Measurements from ENCODE around the gene TBX20.

Gene TBX20

DNA sequence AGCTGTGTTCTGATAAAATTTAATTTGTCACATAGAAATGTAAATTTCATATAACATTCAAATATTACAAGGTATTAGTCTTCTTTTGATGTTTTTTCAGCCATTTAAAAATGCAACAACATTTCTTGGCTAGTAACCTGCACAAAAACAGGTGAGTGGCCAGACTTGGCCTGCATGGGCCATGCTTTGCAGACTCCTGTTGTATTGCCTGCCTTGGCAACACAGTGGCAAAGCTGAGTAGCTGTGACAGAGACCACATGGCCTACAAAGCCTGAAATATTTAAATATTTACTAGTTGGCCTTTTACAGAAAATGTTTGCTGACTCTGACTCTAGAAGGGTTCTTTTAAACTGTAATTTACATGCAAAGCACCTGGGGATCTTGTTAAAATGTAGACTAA, 13.5 kb upstream of the TBX20 start:
- no peak overlapping the region for H2AFZ ChIP-seq (ENCODE audit: low read depth, low read length)
- no peaks in the 10 kb centered on the region for H3K9me3 ChIP-seq (ENCODE audit: insufficient read depth, low read length)
- TF ChIP-seq EZH2phosphoT487 (IDR thresholded peaks at IDR 0.05; ENCODE audit: low read depth) (no peak), CTCF (IDR thresholded peaks at IDR 0.05; ENCODE audit: low read depth, low read length) (no peak)
- H3K27me3 ChIP-seq (ENCODE audit: low read depth, low read length), result peaks cover 10% of the 10 kb centered on the region; the same call in 1 of the 2 replicates
- no peak overlapping the region for H3K27ac ChIP-seq (ENCODE audit: low read length)
- no peak overlapping the region for H3K4me3 ChIP-seq (ENCODE audit: low read length)
- H3K4me2 ChIP-seq (ENCODE audit: low read length), result no peak overlapping the region
- H3K79me2 ChIP-seq (ENCODE audit: low read length), result no peaks in the 10 kb centered on the region
- no peaks in the 10 kb centered on the region for H3K36me3 ChIP-seq (replicated peaks; ENCODE audit: low read depth, low read length)
- no peak overlapping the region for H3K9ac ChIP-seq (ENCODE audit: low read length)
- no peaks in the 10 kb centered on the region for H4K20me1 ChIP-seq (ENCODE audit: insufficient read depth, low read length)
- H3K4me1 ChIP-seq (ENCODE audit: low read length), result no peaks in the 10 kb centered on the region

DNA sequence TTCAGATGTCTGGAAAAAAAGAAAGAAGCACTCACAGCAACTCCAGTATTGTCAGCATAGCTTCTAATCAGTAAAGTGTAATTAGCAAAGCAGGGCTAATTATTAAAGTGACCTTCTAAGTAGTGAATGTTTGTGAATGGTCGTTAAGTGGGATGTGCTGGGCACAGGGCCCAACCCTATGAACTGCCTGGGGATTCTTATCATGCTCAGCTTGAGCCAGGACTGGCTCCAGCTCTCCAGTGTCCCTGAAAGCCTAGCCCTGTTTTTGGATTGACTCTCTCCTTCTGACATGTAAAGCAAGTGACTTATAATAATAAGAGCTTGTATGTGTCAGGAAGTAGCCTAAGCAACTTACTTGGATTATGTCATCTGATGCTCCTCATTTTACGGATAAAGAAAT, 9.5 kb upstream of the TBX20 start:
- Histone ChIP-seq H3K79me2 (ENCODE audit: low read length) (no peaks in the 10 kb centered on the region), H3K9ac (ENCODE audit: low read length) (no peak overlapping the region), H3K27me3 (ENCODE audit: low read depth, low read length) (0 out of 2 replicates have a peak, but pooled peaks cover 4% of the 10 kb centered on the region), H3K27ac (ENCODE audit: low read length) (no peak overlapping the region), H3K4me2 (ENCODE audit: low read length) (no peak overlapping the region), H2AFZ (ENCODE audit: low read depth, low read length) (no peak overlapping the region), H3K9me3 (ENCODE audit: insufficient read depth, low read length) (no peaks in the 10 kb centered on the region), H3K4me3 (ENCODE audit: low read length) (no peak overlapping the region), H3K4me1 (ENCODE audit: low read length) (no peaks in the 10 kb centered on the region), H4K20me1 (ENCODE audit: insufficient read depth, low read length) (no peaks in the 10 kb centered on the region), H3K36me3 (replicated peaks; ENCODE audit: low read depth, low read length) (no peaks in the 10 kb centered on the region)
- no peak for TF ChIP-seq EZH2phosphoT487 (IDR thresholded peaks at IDR 0.05; ENCODE audit: low read depth)
- no peak for TF ChIP-seq CTCF (IDR thresholded peaks at IDR 0.05; ENCODE audit: low read depth, low read length)

- Histone ChIP-seq H3K36me3 (replicated peaks; ENCODE audit: low read depth, low read length) (no peaks in the 10 kb centered on the region), H3K4me1 (ENCODE audit: low read length) (no peaks in the 10 kb centered on the region), H3K4me2 (ENCODE audit: low read length) (no peak overlapping the region), H2AFZ (ENCODE audit: low read depth, low read length) (no peak overlapping the region), H3K9ac (ENCODE audit: low read length) (no peak overlapping the region), H3K9me3 (ENCODE audit: insufficient read depth, low read length) (no peaks in the 10 kb centered on the region), H3K4me3 (ENCODE audit: low read length) (no peak overlapping the region), H3K27ac (ENCODE audit: low read length) (no peak overlapping the region), H4K20me1 (ENCODE audit: insufficient read depth, low read length) (no peaks in the 10 kb centered on the region), H3K27me3 (ENCODE audit: low read depth, low read length) (0 out of 2 replicates have a peak, but pooled peaks cover 4% of the 10 kb centered on the region), H3K79me2 (ENCODE audit: low read length) (no peaks in the 10 kb centered on the region)
- no peak for TF ChIP-seq CTCF (IDR thresholded peaks at IDR 0.05; ENCODE audit: low read depth, low read length)
- TF ChIP-seq EZH2phosphoT487 (IDR thresholded peaks at IDR 0.05; ENCODE audit: low read depth), result no peak
Measured at GRCh38 chr7:35261476-35262285, 7.8 kb upstream of the TBX20 start.

DNA sequence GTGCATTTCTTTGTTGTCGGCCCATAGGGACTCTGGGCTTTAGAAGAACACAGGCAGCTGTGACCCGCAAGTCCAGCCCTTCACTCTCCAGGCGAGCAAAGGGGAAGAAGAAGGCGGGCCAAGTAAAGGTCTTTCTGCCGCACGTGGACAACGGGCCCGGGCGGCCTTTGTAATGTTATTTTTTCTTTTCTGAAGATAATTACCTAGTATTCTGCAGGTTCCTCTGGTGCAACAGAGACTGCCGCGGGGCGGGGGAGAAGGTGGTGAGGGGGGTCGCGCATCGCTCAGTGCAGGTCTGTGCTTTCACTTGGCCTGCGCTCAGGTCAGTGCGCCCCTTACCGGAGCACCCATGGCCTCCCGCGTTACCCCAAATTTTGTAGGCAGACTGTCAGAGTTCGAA, 7.1 kb upstream of the TBX20 start:
- Histone ChIP-seq H3K9ac (ENCODE audit: low read length) (no peak overlapping the region), H3K27ac (ENCODE audit: low read length) (no peak overlapping the region), H3K4me3 (ENCODE audit: low read length) (no peak overlapping the region), H3K79me2 (ENCODE audit: low read length) (no peaks in the 10 kb centered on the region), H4K20me1 (ENCODE audit: insufficient read depth, low read length) (no peaks in the 10 kb centered on the region), H3K27me3 (ENCODE audit: low read depth, low read length) (0 out of 2 replicates have a peak, but pooled peaks cover 4% of the 10 kb centered on the region), H2AFZ (ENCODE audit: low read depth, low read length) (no peak overlapping the region), H3K4me2 (ENCODE audit: low read length) (no peak overlapping the region), H3K4me1 (ENCODE audit: low read length) (no peaks in the 10 kb centered on the region), H3K36me3 (replicated peaks; ENCODE audit: low read depth, low read length) (no peaks in the 10 kb centered on the region), H3K9me3 (ENCODE audit: insufficient read depth, low read length) (no peaks in the 10 kb centered on the region)
- TF ChIP-seq CTCF (IDR thresholded peaks at IDR 0.05; ENCODE audit: low read depth, low read length) (no peak), EZH2phosphoT487 (IDR thresholded peaks at IDR 0.05; ENCODE audit: low read depth) (no peak)

Measured in OCI-LY3 (cell line).